GM19467 (cell line): ENCODE measurements around the gene RING1.
A peak's percentile ranks its signal among the peaks of the same experiment; 100 is the strongest.

Experiments
- ATAC-seq: cut with Tn5 transposase; IDR thresholded peaks from one replicate; pipeline ENCODE4 v1.9.1; 2021; ENCODE audit warnings: mild to moderate bottlenecking, moderate library complexity; ENCODE audit not compliant: unreplicated experiment

RING1 gene

DNA sequence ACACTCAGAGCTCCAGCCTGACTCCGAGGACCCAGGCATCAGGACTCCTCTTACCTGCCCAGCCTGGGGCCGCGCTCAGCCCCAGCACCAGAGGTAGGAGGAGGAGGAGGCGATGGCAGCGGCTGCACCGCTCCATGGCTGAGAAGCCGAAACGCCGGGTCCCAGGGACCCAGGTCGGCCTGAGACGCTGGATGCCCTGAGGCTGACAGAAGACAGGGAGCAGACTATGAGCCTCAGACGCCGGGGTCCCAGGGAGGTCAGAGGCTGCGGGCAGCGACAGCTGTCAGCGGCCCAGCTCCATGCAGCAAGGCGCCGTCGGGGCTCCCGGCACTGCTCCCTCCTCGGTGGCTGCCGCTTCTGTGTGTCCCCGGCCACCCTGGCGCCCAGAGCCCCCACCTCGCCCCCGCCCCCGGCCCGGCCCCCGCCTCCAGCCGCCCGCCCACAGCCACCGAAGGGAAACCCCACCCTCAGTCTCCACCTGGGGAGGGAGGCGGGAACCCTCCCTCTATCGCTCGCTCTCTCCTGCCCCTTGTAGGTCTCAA is 16.1 kb upstream of the RING1 start, which contains the start of gene COL11A2:
Gene COL11A2 (minus strand): TSS at position 363 of the 542 bp plus-strand sequence. CDS start 227 bp downstream, at position 136.
- no peak for ATAC-seq

DNA sequence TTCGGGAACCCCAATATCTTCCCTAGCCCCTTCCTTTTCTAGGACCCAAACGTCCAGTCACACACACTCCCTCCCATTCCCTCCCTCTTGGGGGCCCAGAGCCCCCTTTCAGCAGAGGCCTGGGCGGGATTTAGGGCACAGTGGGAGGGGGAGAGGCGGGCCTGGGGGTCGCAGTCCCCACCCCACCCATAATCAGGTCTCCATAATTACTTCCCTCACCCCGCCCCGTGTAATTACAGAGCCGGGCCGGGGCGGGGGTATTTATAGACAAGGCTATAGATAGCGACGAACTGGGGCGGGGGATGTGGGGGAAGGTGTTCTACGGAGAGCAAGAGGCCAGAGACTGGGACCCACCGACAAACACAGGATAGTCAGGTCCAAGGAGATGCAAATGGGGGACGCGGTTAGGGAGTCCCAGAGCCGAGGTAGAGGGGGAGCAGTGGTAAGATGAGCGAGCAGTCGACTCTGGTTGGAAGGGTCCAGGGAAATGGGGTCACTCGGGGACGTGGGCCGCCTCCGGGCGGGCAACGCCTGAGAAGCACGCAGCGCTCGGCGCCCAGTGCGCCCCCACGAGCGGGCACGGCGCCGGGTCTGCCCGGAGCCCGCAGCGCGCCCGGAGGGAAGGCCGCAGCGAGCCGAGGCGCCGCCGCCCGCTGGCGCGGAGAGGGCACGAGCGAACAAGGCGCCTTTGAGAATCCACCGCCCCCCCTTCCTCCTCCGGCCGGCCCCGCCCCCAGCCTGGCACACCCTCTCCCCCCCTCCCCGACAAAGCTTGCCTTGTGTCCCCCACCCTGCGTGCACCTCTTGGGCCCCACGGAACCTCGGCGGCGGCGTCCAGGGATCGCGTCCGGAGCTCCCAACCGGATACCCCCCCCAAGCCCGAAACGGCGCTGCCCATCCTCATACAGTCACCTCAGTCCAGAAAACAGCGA is 15.4 kb upstream of the RING1 start:
- ATAC-seq, result no peak

- ATAC-seq, result no peak
Observed at GRCh38 chr6:33193619-33194018, 14.7 kb upstream of the RING1 start.

- no peak for ATAC-seq
Observed at GRCh38 chr6:33194431-33194979, 13.8 kb upstream of the RING1 start.

DNA sequence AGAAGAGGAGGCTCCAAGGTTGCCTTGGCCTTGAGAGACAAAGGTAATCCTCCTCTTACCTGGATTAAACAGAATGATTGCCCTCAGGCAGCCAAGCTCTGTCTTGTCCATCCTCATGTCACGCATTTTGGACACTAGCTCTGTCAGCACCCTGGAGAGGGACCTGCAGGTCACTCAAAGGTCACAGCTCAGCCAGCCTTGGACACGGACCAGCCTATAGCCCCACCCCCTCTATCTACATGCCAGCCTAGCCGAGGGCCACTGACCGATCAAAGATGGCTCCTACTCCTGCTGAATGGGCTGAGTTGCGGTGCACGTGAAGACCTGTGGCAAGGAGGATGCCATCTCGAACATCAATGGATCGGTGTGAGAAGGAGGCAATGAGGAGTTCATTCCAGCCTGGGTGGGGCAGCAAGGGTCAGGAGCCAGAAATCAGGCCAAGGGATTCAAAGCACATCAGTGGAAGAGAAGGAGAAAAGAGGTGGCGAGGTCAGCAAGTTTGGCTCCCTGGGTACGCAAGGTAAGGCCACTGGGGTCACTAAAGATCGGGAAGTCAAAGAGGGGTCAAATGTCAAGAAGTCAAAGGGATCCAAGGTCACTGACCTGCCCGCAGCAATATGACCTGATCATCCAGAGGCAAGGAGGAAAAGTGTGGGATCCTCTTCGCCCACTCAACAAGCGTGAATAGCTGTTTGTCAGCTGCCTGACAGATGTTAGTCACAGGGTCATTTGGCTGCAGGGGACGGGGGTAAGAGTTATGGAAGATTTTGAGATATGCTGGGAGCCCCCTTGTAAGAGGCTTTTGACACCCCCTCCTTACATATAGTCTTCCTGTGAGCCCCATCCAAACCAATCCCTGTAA is 12.8 kb upstream of the RING1 start:
- ATAC-seq, result no peak

DNA sequence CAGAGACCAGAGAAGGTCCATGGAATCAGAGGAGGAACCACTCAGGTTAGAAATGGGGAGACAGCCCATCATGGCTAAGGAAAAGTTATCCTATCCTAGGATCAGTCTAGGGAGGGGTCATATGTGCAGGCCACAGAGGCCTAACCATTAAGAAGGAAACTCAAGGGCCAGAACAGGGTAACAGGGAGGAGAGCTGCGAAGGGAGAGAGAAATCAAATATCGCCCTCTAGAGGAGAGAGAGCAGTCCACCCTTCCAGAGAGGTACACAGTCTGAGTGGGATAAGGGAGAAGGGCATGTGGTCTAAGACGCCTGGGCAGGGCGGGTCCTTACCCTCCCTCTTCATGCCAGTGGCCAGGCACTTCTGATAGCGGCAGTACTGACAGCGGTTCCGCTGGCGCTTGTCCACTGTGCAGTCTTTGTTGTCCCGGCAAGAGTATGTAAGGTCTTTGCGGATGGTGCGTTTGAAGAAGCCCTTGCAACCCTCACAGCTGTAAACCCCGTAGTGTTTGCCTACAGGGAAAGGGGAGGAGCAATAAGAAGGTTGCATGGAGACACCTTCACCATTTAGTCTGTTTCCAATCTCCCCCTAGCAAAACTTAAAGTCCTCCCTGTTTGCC is 10.8 kb upstream of the RING1 start:
- no peak for ATAC-seq

DNA sequence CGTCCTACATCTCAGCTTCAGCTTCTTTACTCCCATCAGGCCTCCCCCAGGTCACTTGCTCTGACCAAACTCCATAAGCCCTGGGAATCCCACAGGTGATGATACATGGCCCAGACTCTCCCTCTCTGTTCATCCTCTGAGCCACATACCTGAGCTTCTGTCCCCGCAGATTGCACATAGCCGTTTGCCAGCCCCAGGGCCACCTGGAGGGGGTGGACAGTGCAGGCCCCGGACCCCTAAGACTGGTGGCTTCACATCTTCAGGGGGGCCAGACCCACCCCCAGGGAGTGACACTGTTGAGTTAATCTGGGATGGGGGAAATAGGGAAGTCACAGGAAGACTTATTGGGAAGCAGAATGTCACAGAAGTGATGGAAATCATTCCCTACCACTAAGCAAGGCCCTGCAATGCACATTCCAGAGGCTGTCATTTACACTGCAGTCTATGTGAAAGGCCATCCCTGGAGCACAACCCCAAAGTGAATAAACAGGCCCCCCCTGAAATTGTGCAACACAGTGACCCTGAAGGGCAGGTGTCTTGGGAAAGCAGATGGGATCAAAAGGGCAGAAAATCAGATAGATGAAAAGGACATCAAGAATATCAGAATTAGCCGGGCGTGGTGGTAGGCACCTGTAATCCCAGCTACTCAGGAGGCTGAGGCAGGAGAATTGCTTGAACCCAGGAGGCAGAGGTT is 10.0 kb upstream of the RING1 start:
- no peak for ATAC-seq

- no peak for ATAC-seq
Observed at GRCh38 chr6:33198853-33199436, 9.4 kb upstream of the RING1 start.

DNA sequence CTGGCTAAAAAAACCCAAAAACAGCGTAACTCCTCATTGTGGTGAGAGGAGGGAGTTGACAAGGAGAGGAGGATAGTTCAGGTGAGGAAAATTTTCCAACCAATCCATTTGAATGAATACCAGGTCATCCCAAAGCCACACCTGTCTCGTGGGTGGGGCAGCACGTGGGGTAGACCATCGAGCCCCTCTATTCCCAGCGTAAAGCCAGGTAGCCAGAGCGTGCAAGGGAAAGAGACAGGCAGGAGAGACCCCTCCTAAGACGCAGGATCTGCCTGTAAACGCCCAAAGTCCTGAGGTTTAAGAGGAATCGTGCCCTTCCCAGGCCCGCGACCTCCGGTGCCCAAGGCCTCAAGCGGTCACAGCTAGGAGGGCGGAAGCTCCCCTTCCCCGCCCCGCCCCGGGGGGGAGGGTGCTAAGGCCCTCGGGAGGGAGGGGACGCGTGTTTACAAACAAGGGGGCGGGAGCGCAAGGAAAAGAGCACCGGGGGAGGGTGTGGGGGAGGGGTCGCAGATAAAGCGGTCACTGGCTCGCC is 8.5 kb upstream of the RING1 start:
- ATAC-seq, result peak; percentile 13

DNA sequence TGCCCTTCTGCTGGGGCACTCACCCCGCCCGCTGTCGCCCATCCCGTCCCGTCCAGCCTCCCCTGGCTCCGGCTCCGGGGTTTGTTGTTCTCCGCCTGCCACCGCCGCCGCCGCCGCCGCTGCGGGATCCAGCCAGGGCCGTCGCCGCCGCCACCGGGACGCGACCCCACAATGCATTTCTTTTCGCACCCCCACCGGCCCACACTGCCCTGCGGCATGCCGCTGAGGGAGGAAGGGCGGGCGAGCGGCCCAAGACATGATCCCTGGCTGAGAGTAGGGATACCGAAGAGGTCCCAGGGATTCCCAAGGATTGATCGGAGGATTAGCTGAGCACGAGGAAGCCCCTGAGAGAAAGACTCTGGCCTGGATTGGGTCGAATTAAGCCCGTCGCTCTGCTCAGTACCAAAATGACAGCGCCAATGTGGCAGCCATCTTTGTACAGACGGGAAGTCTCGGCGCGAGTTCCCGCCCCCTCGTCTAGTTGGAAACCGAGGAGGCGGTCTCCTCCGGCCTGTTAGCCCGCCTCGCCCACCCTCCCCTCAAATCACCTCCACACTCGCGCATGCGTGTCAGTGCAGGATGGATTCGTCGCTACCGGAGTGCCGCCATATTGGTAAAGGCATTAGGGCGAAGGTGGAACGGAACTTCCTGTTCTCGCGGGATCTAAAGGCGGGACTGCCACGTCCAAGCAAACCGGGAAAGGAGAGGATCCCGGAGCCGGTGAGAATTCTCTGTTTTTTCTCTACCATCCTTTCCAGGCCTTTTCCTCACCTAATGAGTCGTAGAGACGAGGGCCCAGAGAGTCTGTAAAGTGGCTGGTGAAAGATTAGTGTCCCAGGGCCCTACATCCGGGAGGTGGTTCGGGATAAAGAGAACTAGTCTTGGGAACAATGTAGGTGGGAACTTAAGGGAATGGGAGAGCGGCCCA is 7.8 kb upstream of the RING1 start, which contains the start of the genes RXRB and SLC39A7:
Gene RXRB (minus strand): TSS at position 447 of the 928 bp plus-strand sequence. CDS start 189 bp downstream, at position 258.
Gene SLC39A7 (plus strand): TSS at position 649 of the 928 bp plus-strand sequence. CDS start 379 bp downstream, outside the sequence.
- peak; percentile 45 for ATAC-seq

DNA sequence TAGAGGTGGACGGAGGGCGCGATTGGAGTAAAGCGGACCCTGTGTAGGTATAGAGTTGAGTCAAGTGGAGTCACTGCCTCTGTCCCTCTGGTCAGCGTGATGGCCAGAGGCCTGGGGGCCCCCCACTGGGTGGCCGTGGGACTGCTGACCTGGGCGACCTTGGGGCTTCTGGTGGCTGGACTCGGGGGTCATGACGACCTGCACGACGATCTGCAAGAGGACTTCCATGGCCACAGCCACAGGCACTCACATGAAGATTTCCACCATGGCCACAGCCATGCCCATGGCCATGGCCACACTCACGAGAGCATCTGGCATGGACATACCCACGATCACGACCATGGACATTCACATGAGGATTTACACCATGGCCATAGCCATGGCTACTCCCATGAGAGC is 7.2 kb upstream of the RING1 start:
- peak; percentile 2 for ATAC-seq

DNA sequence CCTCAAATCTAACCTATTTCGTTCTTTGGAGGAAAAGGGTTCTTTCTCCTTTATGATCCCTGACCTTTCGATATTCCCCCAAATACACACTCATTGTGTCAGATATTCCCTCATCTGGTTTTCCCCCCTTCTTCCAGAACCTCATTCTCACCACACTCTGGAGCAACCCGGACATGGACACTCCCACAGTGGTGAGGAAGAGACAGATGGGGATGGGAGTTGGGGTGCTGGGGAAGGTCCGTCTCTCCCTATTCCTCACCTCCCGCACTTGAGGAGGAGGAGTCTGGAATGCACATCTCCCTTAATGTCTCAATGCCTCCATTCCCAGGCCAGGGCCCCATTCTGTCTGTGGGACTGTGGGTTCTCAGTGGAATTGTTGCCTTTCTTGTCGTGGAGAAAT is 6.4 kb upstream of the RING1 start:
- ATAC-seq, result no peak

DNA sequence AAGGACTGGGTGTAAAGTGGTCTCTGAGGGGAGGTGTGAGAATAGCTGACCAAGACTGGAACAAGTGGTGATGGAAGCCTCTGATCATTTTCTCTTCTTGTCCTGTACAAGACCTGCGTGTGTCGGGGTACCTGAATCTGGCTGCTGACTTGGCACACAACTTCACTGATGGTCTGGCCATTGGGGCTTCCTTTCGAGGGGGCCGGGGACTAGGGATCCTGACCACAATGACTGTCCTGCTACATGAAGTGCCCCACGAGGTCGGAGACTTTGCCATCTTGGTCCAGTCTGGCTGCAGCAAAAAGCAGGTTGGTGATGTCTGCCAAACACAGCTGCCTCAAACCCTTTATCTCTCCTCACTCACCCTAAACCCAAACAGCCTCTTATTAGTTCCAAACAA is 5.5 kb upstream of the RING1 start:
- ATAC-seq, result no peak

GRCh38 chr6:33203443-33204164 is 4.7 kb upstream of the RING1 start:
- ATAC-seq, result no peak

GRCh38 chr6:33204165-33204414 is 4.2 kb upstream of the RING1 start:
- ATAC-seq, result no peak

DNA sequence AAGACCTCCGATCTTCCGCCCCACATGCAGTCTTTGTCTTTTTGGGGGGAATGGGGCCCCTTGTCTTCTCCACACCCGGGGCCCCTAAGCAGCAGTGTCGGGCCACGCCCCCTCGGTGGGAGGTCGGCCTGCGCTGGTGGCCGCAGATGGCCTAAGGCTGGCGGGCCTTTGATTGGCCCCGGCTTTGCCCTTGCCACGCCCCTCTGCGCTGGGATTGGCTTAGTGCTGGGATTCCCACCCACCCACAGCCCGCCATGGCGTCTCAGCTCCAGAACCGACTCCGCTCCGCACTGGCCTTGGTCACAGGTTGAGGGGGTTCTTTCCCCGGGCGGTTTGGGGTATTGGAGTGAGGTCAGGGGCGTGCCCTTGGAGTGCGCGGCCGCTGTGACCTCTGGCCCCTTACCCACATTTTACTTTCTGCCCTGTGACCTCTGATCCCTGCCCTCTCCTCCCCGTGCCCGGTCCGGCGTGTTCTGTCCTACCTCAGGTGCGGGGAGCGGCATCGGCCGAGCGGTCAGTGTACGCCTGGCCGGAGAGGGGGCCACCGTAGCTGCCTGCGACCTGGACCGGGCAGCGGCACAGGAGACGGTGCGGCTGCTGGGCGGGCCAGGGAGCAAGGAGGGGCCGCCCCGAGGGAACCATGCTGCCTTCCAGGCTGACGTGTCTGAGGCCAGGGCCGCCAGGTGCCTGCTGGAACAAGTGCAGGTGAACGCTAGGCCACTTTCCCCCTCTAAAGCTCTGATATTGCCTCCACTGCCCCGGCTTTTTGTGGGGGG is 3.7 kb upstream of the RING1 start, which contains the start of gene HSD17B8:
Gene HSD17B8 (plus strand): TSS at position 241 of the 776 bp plus-strand sequence. CDS start 14 bp downstream, at position 255.
- peak; percentile 40 for ATAC-seq
